ENCODE measurements around the gene TPH2. TPM values are rescaled to one million over a fixed set of nuclear protein-coding genes. Genes with fewer than 3 reads are reported as not detected.

TPH2 gene
- total and polyA plus RNA-seq, 2 experiments from 2014 or later, result not detected

GRCh38 chr12:72074956-72075355 is 136.3 kb downstream of the TPH2 start:
- no peaks in the 10 kb centered on the region for H4K20me1 ChIP-seq (ENCODE audit: insufficient read depth, poor library complexity, severe bottlenecking)
- no peak overlapping the region for H3K27ac ChIP-seq
- no peak overlapping the region for H3K4me2 ChIP-seq
- H3K9me2 ChIP-seq (replicated peaks; ENCODE audit: insufficient read depth), result no peaks in the 10 kb centered on the region
- H2AFZ ChIP-seq, result no peak overlapping the region
- DNase-seq (ENCODE audit: low spot score), result no peak
- H3K27me3 ChIP-seq, result no peaks in the 10 kb centered on the region
- H3K4me1 ChIP-seq (ENCODE audit: insufficient read depth), result no peaks in the 10 kb centered on the region
- no peaks in the 10 kb centered on the region for H3K79me2 ChIP-seq
- no peaks in the 10 kb centered on the region for H3K36me3 ChIP-seq (replicated peaks; ENCODE audit: insufficient read depth, low read depth)
- WGBS (ENCODE audit: low lambda C conversion rate, missing lambda C conversion rate), result 53% methylated on average over 3 of the region's 3 CpGs
- H3K9me3 ChIP-seq (ENCODE audit: low read depth), result no peaks in the 10 kb centered on the region
- TF ChIP-seq CTCF (IDR thresholded peaks at IDR 0.05; ENCODE audit: poor library complexity) (no peak), EZH2 (IDR thresholded peaks at IDR 0.05; ENCODE audit: borderline replicate concordance) (no peak), EZH2phosphoT487 (IDR thresholded peaks at IDR 0.05; ENCODE audit: low read depth, severe bottlenecking, unreplicated experiment) (no peak)
- no peak overlapping the region for H3K4me3 ChIP-seq

DNA sequence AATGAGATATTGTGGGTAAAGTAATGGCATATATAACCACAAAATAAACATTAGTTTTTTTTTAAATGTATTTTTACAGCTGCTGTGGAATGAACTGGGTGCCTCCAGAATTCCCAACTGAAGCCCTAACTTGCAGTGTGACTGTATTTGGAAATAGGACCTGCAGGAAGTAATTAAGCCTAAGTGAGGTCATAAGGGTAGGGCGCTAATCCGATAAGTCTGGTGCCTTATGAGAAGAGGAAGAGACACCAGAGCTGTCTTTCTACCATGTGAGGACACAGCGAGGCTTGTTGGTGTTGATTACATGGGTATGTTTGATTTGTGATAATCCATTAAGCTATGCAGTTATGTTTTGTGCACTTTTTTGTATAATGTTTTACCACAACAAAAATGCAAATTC is 136.8 kb downstream of the TPH2 start:
- H3K27me3 ChIP-seq, result no peaks in the 10 kb centered on the region
- no peak for DNase-seq (ENCODE audit: low spot score)
- no peak overlapping the region for H3K27ac ChIP-seq
- no peaks in the 10 kb centered on the region for H3K9me3 ChIP-seq (ENCODE audit: low read depth)
- H3K4me2 ChIP-seq, result no peak overlapping the region
- TF ChIP-seq CTCF (IDR thresholded peaks at IDR 0.05; ENCODE audit: poor library complexity) (no peak), EZH2 (IDR thresholded peaks at IDR 0.05; ENCODE audit: borderline replicate concordance) (no peak), EZH2phosphoT487 (IDR thresholded peaks at IDR 0.05; ENCODE audit: low read depth, severe bottlenecking, unreplicated experiment) (no peak)
- no peak overlapping the region for H3K4me3 ChIP-seq
- H4K20me1 ChIP-seq (ENCODE audit: insufficient read depth, poor library complexity, severe bottlenecking), result no peaks in the 10 kb centered on the region
- H3K36me3 ChIP-seq (replicated peaks; ENCODE audit: insufficient read depth, low read depth), result no peaks in the 10 kb centered on the region
- no peaks in the 10 kb centered on the region for H3K9me2 ChIP-seq (replicated peaks; ENCODE audit: insufficient read depth)
- H3K79me2 ChIP-seq, result no peaks in the 10 kb centered on the region
- no peak overlapping the region for H2AFZ ChIP-seq
- H3K4me1 ChIP-seq (ENCODE audit: insufficient read depth), result no peaks in the 10 kb centered on the region
- 65% methylated on average over 3 of the region's 3 CpGs for WGBS (ENCODE audit: low lambda C conversion rate, missing lambda C conversion rate)

DNA sequence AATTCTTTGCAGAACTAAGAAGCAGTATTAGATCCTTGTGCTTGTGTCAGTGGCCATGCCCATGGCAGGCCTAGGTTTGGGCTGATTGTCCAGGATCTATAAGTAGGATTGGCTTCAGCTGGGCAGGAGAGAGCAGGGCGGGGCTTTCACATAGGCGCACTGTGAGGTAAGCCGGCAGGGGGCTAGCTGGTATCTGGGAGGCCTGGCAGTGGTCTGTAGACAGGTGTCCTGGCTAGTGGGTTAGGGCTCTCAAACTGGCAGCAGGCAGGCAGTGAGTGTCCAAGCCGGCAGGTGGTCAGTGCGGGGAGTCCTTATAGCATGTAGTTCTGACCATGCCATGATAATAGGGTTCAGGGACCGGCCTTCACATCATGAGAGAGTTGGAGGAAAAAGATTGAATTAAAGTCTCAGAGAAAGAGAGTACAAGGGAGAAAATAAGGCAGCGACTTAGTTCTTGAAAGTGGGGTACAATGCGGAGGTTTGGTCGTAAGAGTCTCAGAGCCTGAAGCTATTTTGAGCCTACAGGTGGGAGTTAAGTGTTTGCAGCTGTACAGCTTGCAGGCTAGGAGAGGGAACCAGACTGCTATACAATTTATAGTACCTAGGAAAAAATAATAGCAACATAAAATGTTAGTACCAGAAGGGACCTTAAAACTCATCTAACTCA is 137.4 kb downstream of the TPH2 start:
- Histone ChIP-seq H3K36me3 (replicated peaks; ENCODE audit: insufficient read depth, low read depth) (no peaks in the 10 kb centered on the region), H3K4me2 (no peak overlapping the region), H4K20me1 (ENCODE audit: insufficient read depth, poor library complexity, severe bottlenecking) (no peaks in the 10 kb centered on the region), H3K9me2 (replicated peaks; ENCODE audit: insufficient read depth) (no peaks in the 10 kb centered on the region), H3K27me3 (no peaks in the 10 kb centered on the region), H3K79me2 (no peaks in the 10 kb centered on the region), H3K9me3 (ENCODE audit: low read depth) (no peaks in the 10 kb centered on the region), H2AFZ (no peak overlapping the region), H3K4me3 (no peak overlapping the region), H3K4me1 (ENCODE audit: insufficient read depth) (no peaks in the 10 kb centered on the region), H3K27ac (no peak overlapping the region)
- DNase-seq (ENCODE audit: low spot score), result no peak
- TF ChIP-seq EZH2 (IDR thresholded peaks at IDR 0.05; ENCODE audit: borderline replicate concordance), result no peak
- TF ChIP-seq EZH2phosphoT487 (IDR thresholded peaks at IDR 0.05; ENCODE audit: low read depth, severe bottlenecking, unreplicated experiment), result no peak
- TF ChIP-seq CTCF (IDR thresholded peaks at IDR 0.05; ENCODE audit: poor library complexity), result no peak
- WGBS (ENCODE audit: low lambda C conversion rate, missing lambda C conversion rate), result 90% methylated on average over 9 of the region's 9 CpGs
